Activated CD8-positive, alpha-beta memory T cell treated with anti-CD3 and anti-CD28 coated beads, Interleukin-2, amount 50 U/mL, for 48 hours (primary cell): Measurements from ENCODE around the gene RNF19B.

Experiments used
- DNase-seq: peaks from one replicate; pipeline ENCODE4 v3.0.0-alpha.2; 2020

The RNF19B gene

GRCh38 chr1:32967888-32968568 is 3.4 kb upstream of the RNF19B start:
- DNase-seq: no peak

GRCh38 chr1:32966900-32967299 is 2.3 kb upstream of the RNF19B start:
- DNase-seq: no peak

GRCh38 chr1:32965251-32965747 is 690 bp upstream of the RNF19B start:
- DNase-seq: no peak

- peak; percentile 79 for DNase-seq
Observed at GRCh38 chr1:32963746-32964460, 706 bp downstream of the RNF19B start.

GRCh38 chr1:32962248-32962896 is 2.2 kb downstream of the RNF19B start:
- no peak for DNase-seq

- DNase-seq: no peak
Observed at GRCh38 chr1:32960819-32961355, 3.7 kb downstream of the RNF19B start.

GRCh38 chr1:32960342-32960741 is 4.3 kb downstream of the RNF19B start:
- no peak for DNase-seq

- no peak for DNase-seq
Observed at GRCh38 chr1:32958827-32959226, 5.8 kb downstream of the RNF19B start.

- no peak for DNase-seq
Observed at GRCh38 chr1:32957017-32957416, 7.6 kb downstream of the RNF19B start.

GRCh38 chr1:32954168-32954567 is 10.4 kb downstream of the RNF19B start:
- no peak for DNase-seq

- DNase-seq: no peak
Observed at GRCh38 chr1:32953495-32953894, 11.1 kb downstream of the RNF19B start.

- no peak for DNase-seq
Observed at GRCh38 chr1:32949519-32949918, 15.1 kb downstream of the RNF19B start.

GRCh38 chr1:32948905-32949304 is 15.7 kb downstream of the RNF19B start:
- DNase-seq: no peak

GRCh38 chr1:32948390-32948722 is 16.3 kb downstream of the RNF19B start:
- no peak for DNase-seq

GRCh38 chr1:32947669-32948389 is 16.8 kb downstream of the RNF19B start:
- DNase-seq: no peak

GRCh38 chr1:32946413-32946812 is 18.2 kb downstream of the RNF19B start:
- DNase-seq: no peak

GRCh38 chr1:32944180-32944579 is 20.4 kb downstream of the RNF19B start:
- DNase-seq: no peak

- no peak for DNase-seq
Observed at GRCh38 chr1:32939655-32940371, 24.8 kb downstream of the RNF19B start.

GRCh38 chr1:32937061-32937460 is 27.5 kb downstream of the RNF19B start:
- no peak for DNase-seq

GRCh38 chr1:32934535-32934934 is 30.1 kb downstream of the RNF19B start:
- DNase-seq: no peak

GRCh38 chr1:32933742-32934322 is 30.8 kb downstream of the RNF19B start:
- DNase-seq: no peak

- no peak for DNase-seq
Observed at GRCh38 chr1:32931760-32932159, 32.8 kb downstream of the RNF19B start.
